Peyer's patch (tissue), 4 donors: Measurements from ENCODE around the gene SH3BP5L. TPM values are rescaled to one million over a fixed set of nuclear protein-coding genes. Genes with fewer than 3 reads are reported as not detected.
A peak's percentile ranks its signal among the peaks of the same experiment; 100 is the strongest.

ENCODE experiments used
- DNase-seq, 3 donors: peaks; one replicate each; pipeline ENCODE4 v3.0.0-alpha.2; 2017 to 2019
- H3K27ac ChIP-seq, 4 donors: fragments of 200-600 bp; sonication (generic); one replicate each; pipeline ENCODE4 v1.5.1; 2016 to 2019
- H3K27me3 ChIP-seq, 2 donors: fragments of 200-600 bp; sonication (generic); one replicate each; pipeline ENCODE4 v1.5.1; 2019
- H3K36me3 ChIP-seq, 3 donors: fragments of 200-600 bp; sonication (generic); one replicate each; pipeline ENCODE4 v1.5.1; 2016 to 2019
- H3K4me1 ChIP-seq, 4 donors: fragments of 200-600 bp; sonication (generic); one replicate each; pipeline ENCODE4 v1.5.1; 2016 to 2019
- H3K4me3 ChIP-seq, 4 donors: fragments of 200-600 bp; sonication (generic); 1 replicate in 3 of 4; 2 replicates in 1 of 4; pipeline ENCODE4 v1.5.1; 2016 to 2019; ENCODE audit warnings: mild to moderate bottlenecking in 1 of 4
- H3K9me3 ChIP-seq, 4 donors: fragments of 200-600 bp; sonication (generic); one replicate each; pipeline ENCODE4 v1.5.1; 2016 to 2019; ENCODE audit warnings: mild to moderate bottlenecking in 1 of 4
- CTCF ChIP-seq, 6 experiments: fragments of 450-650 bp in 4 of 6; fragments of 200-600 bp in 2 of 6; sonication (generic) in 1 of 6; IDR thresholded peaks; one replicate each; pipeline ENCODE4 v1.5.1; 2017 to 2019; ENCODE audit warnings: antibody characterized with exemption in 6 of 6, mild to moderate bottlenecking in 3 of 6, moderate library complexity in 1 of 6
- POLR2A ChIP-seq, 2 donors: fragments of 450-650 bp; IDR thresholded peaks; one replicate each; pipeline ENCODE4 v1.5.1; 2017; ENCODE audit warnings: antibody characterized with exemption in 2 of 2, mild to moderate bottlenecking in 2 of 2, moderate library complexity in 2 of 2
- total RNA-seq, 4 donors: library from RNA; depleted of rRNA; stranded (reverse); fragments of >200 nt; gene quantifications; one replicate each; pipeline ENCODE4 v1.1.0, GENCODE V29; 2016

The SH3BP5L gene
- total RNA-seq, 4 donors from 2014 or later: 19.0 to 60.6 (median 51.5) TPM

DNA sequence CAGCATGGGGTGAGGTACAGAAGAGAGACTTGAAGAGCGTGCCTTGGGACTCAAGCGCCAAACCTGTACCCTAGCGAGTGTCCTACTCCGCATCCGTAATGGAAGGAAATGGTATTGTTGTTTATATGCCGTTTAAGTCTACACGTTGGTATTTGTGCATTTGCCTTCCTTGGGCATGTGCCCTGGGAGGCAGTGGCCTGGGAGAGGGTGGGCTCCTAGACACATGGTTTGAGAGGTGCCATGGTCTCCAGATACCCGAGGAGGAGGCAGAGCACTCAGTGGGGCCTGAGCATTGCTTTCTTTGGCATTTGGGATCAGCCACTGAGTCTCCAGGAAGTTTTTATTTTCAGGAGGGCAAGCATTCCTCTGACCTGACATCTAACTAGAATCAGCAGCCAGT, 18.8 kb upstream of the SH3BP5L start:
- H3K4me1 ChIP-seq: peaks cover 0 to 17% (median 6%) of the 10 kb centered on the region in 4 donors
- peaks cover 0 to 54% (median 0%) of the 10 kb centered on the region in 3 donors for H3K36me3 ChIP-seq
- no peak overlapping the region for H3K27ac ChIP-seq
- H3K9me3 ChIP-seq: no peaks in the 10 kb centered on the region
- no peak for TF ChIP-seq CTCF (IDR thresholded peaks at IDR 0.05)
- TF ChIP-seq POLR2A (IDR thresholded peaks at IDR 0.05): no peak
- DNase-seq: peak in 1 of 3 donors; percentile 22
- no peak overlapping the region for H3K4me3 ChIP-seq
- H3K27me3 ChIP-seq: no peaks in the 10 kb centered on the region

DNA sequence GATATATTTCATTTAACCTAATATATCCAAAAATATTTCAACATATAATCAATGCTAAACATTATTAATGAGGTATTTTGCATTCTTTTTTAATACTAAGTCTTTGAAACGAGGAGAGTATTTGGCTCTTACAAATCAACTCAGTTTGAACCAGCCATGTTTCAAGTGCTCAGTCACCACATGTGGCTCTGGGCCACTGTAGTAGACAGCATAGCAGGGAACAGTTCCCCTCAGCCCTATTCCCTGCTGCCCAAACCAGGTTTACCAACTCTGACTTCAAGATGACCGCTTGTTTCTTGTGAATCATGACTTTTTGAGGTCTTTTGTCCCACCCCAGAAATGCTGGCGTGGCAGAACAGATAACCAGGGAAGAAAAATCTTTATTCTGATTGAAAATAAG, 18.0 kb upstream of the SH3BP5L start:
- no peak overlapping the region for H3K4me3 ChIP-seq
- H3K27ac ChIP-seq: no peak overlapping the region
- H3K4me1 ChIP-seq: peaks cover 0 to 20% (median 9%) of the 10 kb centered on the region in 4 donors
- H3K36me3 ChIP-seq: peaks cover 0 to 46% (median 0%) of the 10 kb centered on the region in 3 donors
- TF ChIP-seq POLR2A (IDR thresholded peaks at IDR 0.05): no peak
- no peak for TF ChIP-seq CTCF (IDR thresholded peaks at IDR 0.05)
- peak in 1 of 3 donors; percentile 1 for DNase-seq
- no peaks in the 10 kb centered on the region for H3K27me3 ChIP-seq
- no peaks in the 10 kb centered on the region for H3K9me3 ChIP-seq

DNA sequence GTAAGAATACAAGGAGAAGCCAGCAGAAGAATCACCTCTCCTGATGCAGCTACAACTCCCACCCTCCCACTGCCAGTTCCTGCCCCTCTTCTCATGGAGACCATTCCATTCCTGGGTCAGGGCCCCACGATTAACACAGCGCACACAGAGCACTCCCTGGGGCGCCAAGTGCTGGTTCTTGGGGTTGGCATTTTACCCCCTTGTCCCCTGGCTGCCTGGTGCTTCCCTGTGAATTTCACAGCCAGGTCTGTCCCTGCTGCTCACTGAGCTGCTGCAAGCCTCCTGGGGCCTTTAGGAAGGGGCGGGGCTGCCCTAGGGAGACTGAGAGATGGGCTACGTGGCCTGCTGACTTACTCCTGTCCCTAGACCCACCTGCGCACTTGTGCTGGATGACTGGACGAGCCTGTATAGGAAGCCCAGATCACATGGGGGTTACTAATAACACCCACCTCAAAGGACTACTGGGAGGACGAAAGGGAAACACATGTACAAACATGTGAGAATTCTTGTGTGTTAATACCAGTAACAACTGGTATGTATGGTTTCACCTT, 17.1 kb upstream of the SH3BP5L start:
- TF ChIP-seq CTCF (IDR thresholded peaks at IDR 0.05) (no peak), POLR2A (IDR thresholded peaks at IDR 0.05) (no peak)
- DNase-seq: peak in 1 of 3 donors; percentile 43
- H3K9me3 ChIP-seq: no peaks in the 10 kb centered on the region
- no peak overlapping the region for H3K4me3 ChIP-seq
- H3K4me1 ChIP-seq: peaks cover 0 to 20% (median 9%) of the 10 kb centered on the region in 4 donors
- H3K36me3 ChIP-seq: peaks cover 0 to 37% (median 0%) of the 10 kb centered on the region in 3 donors
- H3K27me3 ChIP-seq: no peaks in the 10 kb centered on the region
- no peak overlapping the region for H3K27ac ChIP-seq

DNA sequence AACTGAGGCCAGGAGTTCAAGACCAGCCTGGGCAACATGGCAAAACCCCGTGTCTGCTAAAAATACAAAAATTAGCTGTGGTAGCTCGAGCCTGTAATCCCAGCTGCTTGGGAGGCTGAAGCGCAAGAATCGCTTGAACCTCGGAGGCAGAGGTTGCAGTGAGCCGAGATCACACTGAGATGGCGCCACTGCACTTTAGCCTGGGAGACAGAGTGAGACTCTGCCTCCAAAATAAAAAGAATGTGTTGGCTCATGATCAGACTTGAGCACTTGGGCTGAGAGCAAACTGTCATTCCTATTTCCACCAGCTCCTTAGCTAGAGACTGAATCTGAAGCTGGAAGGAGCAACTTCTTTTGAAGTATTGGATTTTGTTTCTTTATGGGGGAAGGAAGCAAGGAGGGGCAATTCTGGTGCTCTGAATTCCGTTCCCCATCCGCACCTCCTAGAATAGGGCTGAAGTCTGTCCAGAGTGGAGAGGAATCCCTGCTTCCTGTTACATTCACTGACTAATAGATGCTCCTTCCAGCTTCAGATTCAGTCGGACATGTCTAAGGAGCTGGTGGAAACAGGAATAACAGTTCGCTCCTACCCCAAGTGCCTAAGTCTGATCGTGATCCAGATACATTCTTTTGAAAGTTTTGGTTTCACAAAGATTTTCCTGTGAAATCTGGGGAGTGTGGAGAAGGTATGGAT, 16.1 kb upstream of the SH3BP5L start:
- peak in 1 of 3 donors; percentile 66 for DNase-seq
- no peaks in the 10 kb centered on the region for H3K27me3 ChIP-seq
- no peak for TF ChIP-seq POLR2A (IDR thresholded peaks at IDR 0.05)
- TF ChIP-seq CTCF (IDR thresholded peaks at IDR 0.05): peak in 5 of 6 experiments; percentile 1 to 55 (median 44)
- H3K9me3 ChIP-seq: no peaks in the 10 kb centered on the region
- H3K36me3 ChIP-seq: peaks cover 0 to 27% (median 0%) of the 10 kb centered on the region in 3 donors
- no peak overlapping the region for H3K4me3 ChIP-seq
- peaks cover 0 to 24% (median 14%) of the 10 kb centered on the region in 4 donors for H3K4me1 ChIP-seq
- no peak overlapping the region for H3K27ac ChIP-seq

GRCh38 chr1:248840946-248841345, 15.2 kb upstream of the SH3BP5L start:
- Histone ChIP-seq H3K9me3 (no peaks in the 10 kb centered on the region), H3K4me1 (peaks cover 0 to 24% (median 14%) of the 10 kb centered on the region in 4 donors)
- no peak for TF ChIP-seq POLR2A (IDR thresholded peaks at IDR 0.05)

DNA sequence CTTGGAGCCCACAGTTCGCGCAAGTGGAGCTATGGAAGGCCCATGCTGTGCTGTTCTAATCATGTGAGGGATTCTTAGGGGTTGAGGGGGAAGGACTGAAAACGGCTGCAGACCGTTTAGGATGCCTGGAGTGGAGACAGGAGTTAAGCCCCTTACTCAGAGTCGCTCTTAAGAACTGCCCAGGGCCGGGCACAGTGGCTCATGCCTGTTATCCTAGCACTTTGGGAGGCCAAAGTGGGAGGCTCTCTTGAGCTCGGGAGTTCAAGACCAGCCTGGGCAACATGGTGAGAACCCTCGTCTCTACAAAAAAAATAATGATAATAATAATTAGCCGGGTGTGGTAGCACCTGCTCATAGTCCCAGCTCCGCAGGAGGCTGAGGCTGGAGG, 13.4 kb upstream of the SH3BP5L start:
- H3K27me3 ChIP-seq: no peaks in the 10 kb centered on the region
- peak overlapping the region; percentile 99 to 100 (median 100) for H3K27ac ChIP-seq
- H3K36me3 ChIP-seq: peaks cover 0 to under 1% (median 0%) of the 10 kb centered on the region in 3 donors
- H3K9me3 ChIP-seq: no peaks in the 10 kb centered on the region
- TF ChIP-seq CTCF (IDR thresholded peaks at IDR 0.05) (no peak), POLR2A (IDR thresholded peaks at IDR 0.05) (peak in 1 of 2 donors; percentile 15)
- DNase-seq: peak in 1 of 3 donors; percentile 46
- peaks cover 0 to 24% (median 14%) of the 10 kb centered on the region in 4 donors for H3K4me1 ChIP-seq
- peak overlapping the region; percentile 69 to 95 (median 92) for H3K4me3 ChIP-seq

More at GRCh38 chr1:248840946-248841345, 15.2 kb upstream of the SH3BP5L start:
- Histone ChIP-seq H3K27me3 (no peaks in the 10 kb centered on the region), H3K4me3 (no peak overlapping the region), H3K27ac (no peak overlapping the region), H3K36me3 (peaks cover 0 to 18% (median 0%) of the 10 kb centered on the region in 3 donors)
- DNase-seq: peak in 1 of 3 donors; percentile 1
